NCI-H345 (cell line): Measurements from ENCODE around the gene PSME3.
"Not testable (repeated sequence)": the region's sequence is repeated elsewhere in the genome, so short reads cannot be mapped to it uniquely, and the experiment has no call there.

ENCODE experiments used
- DNase-seq: peaks from one replicate; lab custom pipeline; 2025; lab: John Stamatoyannopoulos, UW

PSME3 gene

GRCh38 chr17:42878123-42878880 is 45.1 kb downstream of the PSME3 start:
- no peak for DNase-seq

GRCh38 chr17:42878924-42879595 is 45.9 kb downstream of the PSME3 start:
- DNase-seq = no peak

- no peak for DNase-seq
These were observed 46.4 kb downstream of the PSME3 start for GRCh38 chr17:42879596-42879985.

- no peak for DNase-seq
These were observed 47.6 kb downstream of the PSME3 start for GRCh38 chr17:42880776-42881310.

GRCh38 chr17:42881706-42882105 is 48.5 kb downstream of the PSME3 start:
- not testable (repeated sequence) for DNase-seq

- DNase-seq = no peak
These were observed 49.0 kb downstream of the PSME3 start for GRCh38 chr17:42882166-42882565.

- no peak for DNase-seq
These were observed 50.8 kb downstream of the PSME3 start for GRCh38 chr17:42883802-42884558.

GRCh38 chr17:42885806-42886205 is 52.6 kb downstream of the PSME3 start:
- DNase-seq = not testable (repeated sequence)

GRCh38 chr17:42886283-42887176 is 53.3 kb downstream of the PSME3 start:
- no peak for DNase-seq

- no peak for DNase-seq
These were observed 56.6 kb downstream of the PSME3 start for GRCh38 chr17:42889809-42890208.

- DNase-seq = no peak
These were observed 58.4 kb downstream of the PSME3 start for GRCh38 chr17:42891539-42892152.

- DNase-seq = no peak
These were observed 60.2 kb downstream of the PSME3 start for GRCh38 chr17:42893359-42893758.
